Natural killer cell treated with Interleukin-12 subunit alpha and Interleukin-12 subunit beta and Interleukin-15 and Interleukin-18, amount 100 ng/mL, for 72 hours (primary cell): ENCODE measurements around the gene ACVR1. TPM values are rescaled to one million over a fixed set of nuclear protein-coding genes. Genes with fewer than 3 reads are reported as not detected.

Experiments
- ATAC-seq, 2 donors: fragments of 150-1000 bp; cut with Tn5 transposase in 1 of 2; sonication (Bioruptor Pico), chemical (Tn5 transposase) in 1 of 2; 2 replicates each; pipeline ENCODE4 v1.10.0; 2021
- DNase-seq: peaks from one replicate; pipeline ENCODE4 v3.0.0; 2022; ENCODE audit warnings: low spot score
- H3K27ac Mint-ChIP-seq, 2 donors: 1 replicate in 1 of 2; 2 replicates in 1 of 2; pipeline ENCODE4 v1.8.0; 2022; ENCODE audit warnings: mixed read lengths in 2 of 2, mild to moderate bottlenecking in 1 of 2, moderate library complexity in 1 of 2
- H3K27me3 Mint-ChIP-seq, 2 donors: 1 replicate in 1 of 2; 2 replicates in 1 of 2; pipeline ENCODE4 v1.8.0; 2022; ENCODE audit warnings: mixed read lengths in 2 of 2
- H3K36me3 Mint-ChIP-seq: one replicate; pipeline ENCODE4 v1.8.0; 2022; ENCODE audit warnings: mixed read lengths
- H3K4me1 Mint-ChIP-seq, 2 donors: 1 replicate in 1 of 2; 2 replicates in 1 of 2; pipeline ENCODE4 v1.8.0; 2022; ENCODE audit warnings: low read depth in 2 of 2, mixed read lengths in 2 of 2, mild to moderate bottlenecking in 1 of 2
- H3K4me3 Mint-ChIP-seq: one replicate; pipeline ENCODE4 v1.8.0; 2022; ENCODE audit warnings: mixed read lengths
- H3K9me3 Mint-ChIP-seq: 2 replicates; pipeline ENCODE4 v1.8.0; 2022; ENCODE audit warnings: mixed read lengths
- total RNA-seq, 2 donors: library from RNA; stranded (reverse); gene quantifications; one replicate each; pipeline ENCODE4 v1.2.3, GENCODE V29; 2022

ACVR1 gene
- total RNA-seq, 2 donors from 2014 or later, result 5.7 to 14.3 TPM

- H3K4me3 Mint-ChIP-seq, result no peak overlapping the region
- H3K27me3 Mint-ChIP-seq, result no peaks in the 10 kb centered on the region
Measured at GRCh38 chr2:157858846-157859245, 17.3 kb downstream of the ACVR1 start.

GRCh38 chr2:157857881-157858280 lies 18.2 kb downstream of the ACVR1 start:
- Mint-ChIP-seq H3K36me3 (no peaks in the 10 kb centered on the region), H3K4me3 (no peak overlapping the region), H3K9me3 (no peaks in the 10 kb centered on the region), H3K4me1 (no peaks in the 10 kb centered on the region), H3K27ac (no peak overlapping the region), H3K27me3 (no peaks in the 10 kb centered on the region)
- no peak for DNase-seq
- no peak for ATAC-seq

More at GRCh38 chr2:157858846-157859245, 17.3 kb downstream of the ACVR1 start:
- ATAC-seq, result no peak
- no peaks in the 10 kb centered on the region for H3K36me3 Mint-ChIP-seq
- no peaks in the 10 kb centered on the region for H3K4me1 Mint-ChIP-seq
- H3K9me3 Mint-ChIP-seq, result no peaks in the 10 kb centered on the region
- H3K27ac Mint-ChIP-seq, result no peak overlapping the region
- no peak for DNase-seq

- ATAC-seq, result no peak
- peak overlapping the region in 1 of 2 donors; percentile 4 for H3K27ac Mint-ChIP-seq
Measured at GRCh38 chr2:157856187-157856515, 20.0 kb downstream of the ACVR1 start.

GRCh38 chr2:157853820-157854219 lies 22.3 kb downstream of the ACVR1 start:
- no peaks in the 10 kb centered on the region for H3K27me3 Mint-ChIP-seq
- H3K4me3 Mint-ChIP-seq, result no peak overlapping the region
- no peaks in the 10 kb centered on the region for H3K9me3 Mint-ChIP-seq
- ATAC-seq (no peak), DNase-seq (no peak)
- H3K36me3 Mint-ChIP-seq, result no peaks in the 10 kb centered on the region
- no peaks in the 10 kb centered on the region for H3K4me1 Mint-ChIP-seq
- H3K27ac Mint-ChIP-seq, result no peak overlapping the region

More at GRCh38 chr2:157856187-157856515, 20.0 kb downstream of the ACVR1 start:
- Mint-ChIP-seq H3K27me3 (no peaks in the 10 kb centered on the region), H3K4me1 (no peaks in the 10 kb centered on the region), H3K9me3 (no peaks in the 10 kb centered on the region), H3K4me3 (no peak overlapping the region), H3K36me3 (no peaks in the 10 kb centered on the region)
- no peak for DNase-seq

- no peak for ATAC-seq
- H3K4me3 Mint-ChIP-seq, result no peak overlapping the region
- DNase-seq, result no peak
- H3K9me3 Mint-ChIP-seq, result no peaks in the 10 kb centered on the region
- H3K27ac Mint-ChIP-seq, result no peak overlapping the region
- no peaks in the 10 kb centered on the region for H3K4me1 Mint-ChIP-seq
- no peaks in the 10 kb centered on the region for H3K27me3 Mint-ChIP-seq
- no peaks in the 10 kb centered on the region for H3K36me3 Mint-ChIP-seq
Measured at GRCh38 chr2:157853211-157853610, 22.9 kb downstream of the ACVR1 start.

GRCh38 chr2:157849591-157849990 lies 26.5 kb downstream of the ACVR1 start:
- no peak overlapping the region for H3K4me3 Mint-ChIP-seq
- no peaks in the 10 kb centered on the region for H3K27me3 Mint-ChIP-seq
- H3K27ac Mint-ChIP-seq, result no peak overlapping the region
- ATAC-seq (no peak), DNase-seq (no peak)
- no peaks in the 10 kb centered on the region for H3K9me3 Mint-ChIP-seq
- no peaks in the 10 kb centered on the region for H3K36me3 Mint-ChIP-seq
- peaks cover 0 to 5% of the 10 kb centered on the region in 2 donors for H3K4me1 Mint-ChIP-seq

GRCh38 chr2:157848213-157848612 lies 27.9 kb downstream of the ACVR1 start:
- Mint-ChIP-seq H3K27ac (no peak overlapping the region), H3K27me3 (no peaks in the 10 kb centered on the region), H3K4me3 (no peak overlapping the region), H3K36me3 (no peaks in the 10 kb centered on the region), H3K4me1 (peaks cover 0 to 5% of the 10 kb centered on the region in 2 donors), H3K9me3 (no peaks in the 10 kb centered on the region)
- DNase-seq, result no peak
- no peak for ATAC-seq

GRCh38 chr2:157845081-157845480 lies 31.0 kb downstream of the ACVR1 start:
- DNase-seq (no peak), ATAC-seq (no peak)
- Mint-ChIP-seq H3K4me3 (no peak overlapping the region), H3K9me3 (no peaks in the 10 kb centered on the region), H3K4me1 (peaks cover 3 to 5% of the 10 kb centered on the region in 2 donors), H3K27me3 (peaks cover 0 to 3% of the 10 kb centered on the region in 2 donors), H3K27ac (no peak overlapping the region), H3K36me3 (no peaks in the 10 kb centered on the region)

- DNase-seq (no peak), ATAC-seq (no peak)
- Mint-ChIP-seq H3K27ac (no peak overlapping the region), H3K27me3 (peaks cover 0 to 5% of the 10 kb centered on the region in 2 donors), H3K36me3 (no peaks in the 10 kb centered on the region), H3K4me3 (no peak overlapping the region), H3K9me3 (no peaks in the 10 kb centered on the region), H3K4me1 (peaks cover 3 to 5% of the 10 kb centered on the region in 2 donors)
Measured at GRCh38 chr2:157843935-157844334, 32.2 kb downstream of the ACVR1 start.

- no peak overlapping the region for H3K4me3 Mint-ChIP-seq
- DNase-seq, result no peak
- H3K9me3 Mint-ChIP-seq, result no peaks in the 10 kb centered on the region
- H3K27ac Mint-ChIP-seq, result no peak overlapping the region
- H3K27me3 Mint-ChIP-seq, result peaks cover 0 to 5% of the 10 kb centered on the region in 2 donors
- H3K4me1 Mint-ChIP-seq, result peaks cover 7 to 12% of the 10 kb centered on the region in 2 donors
- no peaks in the 10 kb centered on the region for H3K36me3 Mint-ChIP-seq
- no peak for ATAC-seq
Measured at GRCh38 chr2:157843081-157843480, 33.0 kb downstream of the ACVR1 start.

GRCh38 chr2:157842106-157842879 lies 33.8 kb downstream of the ACVR1 start:
- no peaks in the 10 kb centered on the region for H3K9me3 Mint-ChIP-seq
- H3K4me3 Mint-ChIP-seq, result no peak overlapping the region
- H3K36me3 Mint-ChIP-seq, result no peaks in the 10 kb centered on the region
- peaks cover 10 to 14% of the 10 kb centered on the region in 2 donors for H3K4me1 Mint-ChIP-seq
- ATAC-seq (no peak), DNase-seq (no peak)
- H3K27me3 Mint-ChIP-seq, result peaks cover 0 to 5% of the 10 kb centered on the region in 2 donors
- H3K27ac Mint-ChIP-seq, result no peak overlapping the region

- ATAC-seq, result no peak
- H3K27me3 Mint-ChIP-seq, result peaks cover 0 to 5% of the 10 kb centered on the region in 2 donors
Measured at GRCh38 chr2:157841485-157841884, 34.6 kb downstream of the ACVR1 start.

GRCh38 chr2:157840568-157841156 lies 35.5 kb downstream of the ACVR1 start:
- ATAC-seq (no peak), DNase-seq (no peak)
- H3K9me3 Mint-ChIP-seq, result no peaks in the 10 kb centered on the region
- H3K4me3 Mint-ChIP-seq, result no peak overlapping the region
- peaks cover 17 to 19% of the 10 kb centered on the region in 2 donors for H3K4me1 Mint-ChIP-seq
- H3K27me3 Mint-ChIP-seq, result peaks cover 0 to 5% of the 10 kb centered on the region in 2 donors
- no peaks in the 10 kb centered on the region for H3K36me3 Mint-ChIP-seq
- no peak overlapping the region for H3K27ac Mint-ChIP-seq

More at GRCh38 chr2:157841485-157841884, 34.6 kb downstream of the ACVR1 start:
- Mint-ChIP-seq H3K36me3 (no peaks in the 10 kb centered on the region), H3K4me3 (no peak overlapping the region), H3K9me3 (no peaks in the 10 kb centered on the region), H3K4me1 (peaks cover 17 to 18% of the 10 kb centered on the region in 2 donors), H3K27ac (no peak overlapping the region)
- no peak for DNase-seq

- no peaks in the 10 kb centered on the region for H3K9me3 Mint-ChIP-seq
- no peaks in the 10 kb centered on the region for H3K36me3 Mint-ChIP-seq
- no peak overlapping the region for H3K4me3 Mint-ChIP-seq
- peaks cover 17 to 19% of the 10 kb centered on the region in 2 donors for H3K4me1 Mint-ChIP-seq
- ATAC-seq (no peak), DNase-seq (no peak)
- H3K27ac Mint-ChIP-seq, result no peak overlapping the region
- H3K27me3 Mint-ChIP-seq, result peaks cover 0 to 5% of the 10 kb centered on the region in 2 donors
Measured at GRCh38 chr2:157839822-157840221, 36.3 kb downstream of the ACVR1 start.
